ENCODE measurements around the gene P2RX1. TPM values are rescaled to one million over a fixed set of nuclear protein-coding genes. Genes with fewer than 3 reads are reported as not detected.

P2RX1 gene
- total RNA-seq (2012; rRNA removed) (not detected in 2 replicates), polyA plus RNA-seq (2012; rRNA removed) (not detected in 2 replicates), Bru-seq, nascent RNA (not detected), BruChase-seq, experiment 1, labeled RNA remaining after a 6-hour chase (not detected), BruChase-seq, experiment 2, labeled RNA remaining after a 2-hour chase (percentile 5 among the genes with signal in this experiment)
- not detected in 2 replicates for polyA plus RNA-seq (2012; cell fraction: cytosol; rRNA removed)
- 0.09 and 0.10 TPM in 2 replicates for polyA plus RNA-seq (2012; cell fraction: nucleus; rRNA removed; ENCODE audit: low replicate concordance)
- long read RNA-seq: 0 reads

DNA sequence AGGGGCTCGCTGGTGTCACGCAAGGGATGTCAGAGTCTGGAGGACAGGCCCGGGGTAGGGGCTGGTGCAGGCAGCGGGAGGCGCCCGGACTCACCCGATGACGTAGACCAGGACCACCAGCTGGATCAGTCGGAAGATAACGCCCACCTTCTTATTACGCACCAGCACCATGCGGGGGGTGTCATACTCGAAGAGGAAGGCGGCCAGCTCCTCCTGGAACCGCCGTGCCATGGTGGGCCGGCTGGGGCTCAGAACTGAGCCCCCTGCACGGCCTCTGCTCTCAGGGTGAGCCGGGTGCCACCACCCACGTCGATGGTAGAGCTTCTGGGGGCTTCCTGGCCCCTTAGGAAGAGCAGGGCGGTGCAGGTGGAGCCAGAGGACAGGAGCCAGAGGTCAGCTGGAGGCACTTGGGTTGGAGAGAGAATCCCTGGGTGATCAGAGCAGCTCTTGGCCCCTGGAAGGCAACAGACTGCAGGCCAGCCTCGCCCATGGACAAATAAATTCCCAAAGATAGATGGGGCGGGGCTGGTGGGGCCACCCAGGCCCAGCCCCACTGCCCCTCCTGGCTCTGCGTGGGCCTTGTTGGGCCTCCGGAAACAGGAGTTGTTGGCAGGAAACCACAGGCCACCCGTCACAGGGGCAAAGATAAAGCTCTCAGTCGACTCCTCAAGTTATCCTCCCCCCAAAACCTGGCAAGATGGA lies at the start of gene P2RX1:
P2RX1 (minus strand) TSS at position 471 of the 702 bp plus-strand sequence; CDS start at position 231, 240 bp downstream.
- no peak within 1 kb of the TSS for H2BK120ac ChIP-seq (ENCODE audit: low read depth, low read length)
- no peak within 1 kb of the TSS for H4K91ac ChIP-seq (ENCODE audit: insufficient read depth, low read depth, low read length)
- H4K5ac ChIP-seq (ENCODE audit: low read depth, low read length): no peak within 1 kb of the TSS
- in situ Hi-C loops (cut with MboI; ENCODE audit: low sequenced_read_pairs) (no loop called here), dilution Hi-C loops (cut with HindIII; ENCODE audit: low sequenced_read_pairs, unreplicated experiment) (no loop called here), intact Hi-C loops (cut with micrococcal nuclease) (loop anchor here (2.0 kb wide), 1 partner anchor 93 kb away; no protein-coding TSS in a partner anchor)
- no peaks in the 10 kb centered on the region for H3K9me1 ChIP-seq (ENCODE audit: insufficient read depth, low read length)
- no TSS peak for BruUV-seq (replicated peaks)
- H4K20me1 ChIP-seq (ENCODE audit: insufficient read depth, low read length): no peaks in the 10 kb centered on the region
- ATAC-seq (ENCODE audit: low read depth): no peak
- no peaks in the 10 kb centered on the region for H3K79me1 ChIP-seq (ENCODE audit: low read depth in 1 of 2, low read length in 2 of 2)
- no peak within 1 kb of the TSS for H2BK5ac ChIP-seq (ENCODE audit: low read depth, low read length, poor library complexity, severe bottlenecking)
- no peak within 1 kb of the TSS for H3K14ac ChIP-seq (replicated peaks; ENCODE audit: low read depth, low read length)
- H2AK9ac ChIP-seq (replicated peaks; ENCODE audit: low read depth, low read length, poor library complexity): peak within 1 kb of the TSS; percentile 72
- no peak for DNase-seq
- no peak within 1 kb of the TSS for H3K4me2 ChIP-seq (ENCODE audit: low read depth, low read length)
- no peaks in the 10 kb centered on the region for H3K27me3 ChIP-seq (ENCODE audit: control insufficient read depth, insufficient read depth, low read length)
- no peak within 1 kb of the TSS for H3K56ac ChIP-seq (ENCODE audit: extremely low read depth, insufficient read depth, low read length)
- H2AFZ ChIP-seq (replicated peaks; ENCODE audit: low read length, poor library complexity): peak within 1 kb of the TSS; percentile 43
- H3K9ac ChIP-seq (ENCODE audit: low read depth, low read length): no peak within 1 kb of the TSS
- CTCF ChIA-PET: no interaction called here
- TF ChIP-seq POLR2A (IDR thresholded peaks at IDR 0.05; ENCODE audit: low read depth, low read length) (no peak), MXI1 (IDR thresholded peaks at IDR 0.05; ENCODE audit: borderline replicate concordance, low read depth, low read length) (no peak), FOS (IDR thresholded peaks at IDR 0.05; ENCODE audit: low read depth, low read length) (no peak), BHLHE40 (IDR thresholded peaks at IDR 0.05; ENCODE audit: low read depth, low read length) (no peak), RAD21 (IDR thresholded peaks at IDR 0.05; ENCODE audit: low read length) (no peak), MAZ (IDR thresholded peaks at IDR 0.05; ENCODE audit: borderline replicate concordance, low read depth, low read length) (no peak), CEBPB (IDR thresholded peaks at IDR 0.05; ENCODE audit: low read depth, low read length) (no peak), NFE2L2 (IDR thresholded peaks at IDR 0.05; ENCODE audit: low read depth, low read length) (no peak)
- TF ChIP-seq, protein P1, sequence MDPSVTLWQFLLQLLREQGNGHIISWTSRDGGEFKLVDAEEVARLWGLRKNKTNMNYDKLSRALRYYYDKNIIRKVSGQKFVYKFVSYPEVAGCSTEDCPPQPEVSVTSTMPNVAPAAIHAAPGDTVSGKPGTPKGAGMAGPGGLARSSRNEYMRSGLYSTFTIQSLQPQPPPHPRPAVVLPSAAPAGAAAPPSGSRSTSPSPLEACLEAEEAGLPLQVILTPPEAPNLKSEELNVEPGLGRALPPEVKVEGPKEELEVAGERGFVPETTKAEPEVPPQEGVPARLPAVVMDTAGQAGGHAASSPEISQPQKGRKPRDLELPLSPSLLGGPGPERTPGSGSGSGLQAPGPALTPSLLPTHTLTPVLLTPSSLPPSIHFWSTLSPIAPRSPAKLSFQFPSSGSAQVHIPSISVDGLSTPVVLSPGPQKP (IDR thresholded peaks at IDR 0.05; ENCODE audit: borderline replicate concordance, low read depth, low read length): no peak
- TF ChIP-seq, protein P2, sequence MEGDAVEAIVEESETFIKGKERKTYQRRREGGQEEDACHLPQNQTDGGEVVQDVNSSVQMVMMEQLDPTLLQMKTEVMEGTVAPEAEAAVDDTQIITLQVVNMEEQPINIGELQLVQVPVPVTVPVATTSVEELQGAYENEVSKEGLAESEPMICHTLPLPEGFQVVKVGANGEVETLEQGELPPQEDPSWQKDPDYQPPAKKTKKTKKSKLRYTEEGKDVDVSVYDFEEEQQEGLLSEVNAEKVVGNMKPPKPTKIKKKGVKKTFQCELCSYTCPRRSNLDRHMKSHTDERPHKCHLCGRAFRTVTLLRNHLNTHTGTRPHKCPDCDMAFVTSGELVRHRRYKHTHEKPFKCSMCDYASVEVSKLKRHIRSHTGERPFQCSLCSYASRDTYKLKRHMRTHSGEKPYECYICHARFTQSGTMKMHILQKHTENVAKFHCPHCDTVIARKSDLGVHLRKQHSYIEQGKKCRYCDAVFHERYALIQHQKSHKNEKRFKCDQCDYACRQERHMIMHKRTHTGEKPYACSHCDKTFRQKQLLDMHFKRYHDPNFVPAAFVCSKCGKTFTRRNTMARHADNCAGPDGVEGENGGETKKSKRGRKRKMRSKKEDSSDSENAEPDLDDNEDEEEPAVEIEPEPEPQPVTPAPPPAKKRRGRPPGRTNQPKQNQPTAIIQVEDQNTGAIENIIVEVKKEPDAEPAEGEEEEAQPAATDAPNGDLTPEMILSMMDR (conservative IDR thresholded peaks at IDR 0.05; ENCODE audit: low read depth, low read length): no peak
- TF ChIP-seq, protein P3, sequence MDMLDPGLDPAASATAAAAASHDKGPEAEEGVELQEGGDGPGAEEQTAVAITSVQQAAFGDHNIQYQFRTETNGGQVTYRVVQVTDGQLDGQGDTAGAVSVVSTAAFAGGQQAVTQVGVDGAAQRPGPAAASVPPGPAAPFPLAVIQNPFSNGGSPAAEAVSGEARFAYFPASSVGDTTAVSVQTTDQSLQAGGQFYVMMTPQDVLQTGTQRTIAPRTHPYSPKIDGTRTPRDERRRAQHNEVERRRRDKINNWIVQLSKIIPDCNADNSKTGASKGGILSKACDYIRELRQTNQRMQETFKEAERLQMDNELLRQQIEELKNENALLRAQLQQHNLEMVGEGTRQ (IDR thresholded peaks at IDR 0.05; ENCODE audit: low read depth, low read length): no peak
- 79% methylated on average over 10 of the region's 28 CpGs; no CpG with 5 or more reads in 1 of the 2 experiments for WGBS, 2 experiments (ENCODE audit: extremely low coverage in 2 of 2, insufficient read length in 1 of 2)
- H2BK20ac ChIP-seq (ENCODE audit: low read depth, low read length): no peak within 1 kb of the TSS
- H3K27ac ChIP-seq (ENCODE audit: insufficient read depth, low read length): no peak within 1 kb of the TSS
- no peaks in the 10 kb centered on the region for H3K9me3 ChIP-seq (ENCODE audit: control insufficient read depth, insufficient read depth, low read length)
- H3K23ac ChIP-seq (ENCODE audit: low read depth, low read length): no peak within 1 kb of the TSS
- no peak within 1 kb of the TSS for H3K4me3 ChIP-seq (ENCODE audit: insufficient read depth, low read depth, low read length)
- POLR2A ChIA-PET (ENCODE audit: unreplicated experiment): no interaction called here
- no peaks in the 10 kb centered on the region for H3K36me3 ChIP-seq (ENCODE audit: control insufficient read depth, insufficient read depth, low read length)
- peak within 1 kb of the TSS; percentile 59; the same call in 1 of the 2 replicates for H2AK5ac ChIP-seq (ENCODE audit: low read depth, low read length)
- H3K4ac ChIP-seq (ENCODE audit: low read depth, low read length): no peak within 1 kb of the TSS
- no peak within 1 kb of the TSS for H4K8ac ChIP-seq (ENCODE audit: low read depth in 2 of 2, low read length in 2 of 2)
- H2BK15ac ChIP-seq (ENCODE audit: low read depth, low read length): no peak within 1 kb of the TSS
- H3K18ac ChIP-seq (ENCODE audit: low read depth, low read length): no peak within 1 kb of the TSS
- H3K4me1 ChIP-seq (ENCODE audit: control insufficient read depth, insufficient read depth, low read length): peaks cover 5% of the 10 kb centered on the region; the same call in 1 of the 2 replicates
